Measurements from ENCODE around the gene FAM89B.

FAM89B gene

DNA sequence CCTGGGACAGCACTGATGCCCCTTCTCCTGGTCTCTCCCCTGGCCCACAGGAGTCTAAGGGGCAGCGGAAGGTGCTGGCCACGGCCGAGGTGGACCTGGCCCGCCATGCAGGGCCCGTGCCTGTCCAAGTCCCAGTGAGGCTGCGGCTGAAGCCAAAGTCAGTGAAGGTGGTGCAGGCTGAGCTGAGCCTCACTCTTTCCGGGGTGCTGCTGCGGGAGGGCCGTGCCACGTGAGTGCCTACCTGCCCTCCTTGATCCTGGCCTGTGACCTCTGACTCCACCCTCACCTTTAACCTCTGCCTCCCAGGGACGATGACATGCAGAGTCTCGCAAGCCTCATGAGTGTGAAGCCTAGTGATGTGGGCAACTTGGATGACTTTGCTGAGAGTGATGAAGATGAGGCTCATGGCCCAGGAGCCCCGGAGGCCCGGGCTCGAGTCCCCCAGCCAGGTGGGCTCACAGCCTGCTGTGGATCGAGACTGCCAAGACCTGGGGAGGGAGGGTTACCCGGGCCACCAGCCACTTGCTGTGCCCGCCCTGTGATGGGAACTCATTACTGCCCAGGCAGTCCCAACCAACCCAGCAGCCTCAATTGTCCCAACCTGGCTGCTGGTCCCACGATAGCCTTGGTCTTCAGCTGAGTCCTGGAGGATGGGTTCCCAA lies 7.8 kb downstream of the FAM89B start:
- Histone ChIP-seq H3K27ac (ENCODE audit: low read length) (no peak overlapping the region), H3K9ac (ENCODE audit: low read length) (no peak overlapping the region), H3K9me3 (ENCODE audit: control insufficient read depth, low read depth, low read length) (no peaks in the 10 kb centered on the region), H3K27me3 (ENCODE audit: control insufficient read depth, insufficient read depth, low read length) (peaks cover 20% of the 10 kb centered on the region), H3K4me1 (ENCODE audit: control insufficient read depth, low read depth, low read length) (peaks cover under 1% of the 10 kb centered on the region), H3K4me3 (ENCODE audit: low read length) (no peak overlapping the region), H3K36me3 (ENCODE audit: control insufficient read depth, low read depth, low read length) (no peaks in the 10 kb centered on the region)

- Histone ChIP-seq H3K27me3 (ENCODE audit: control insufficient read depth, insufficient read depth, low read length) (peaks cover 14% of the 10 kb centered on the region), H3K9ac (ENCODE audit: low read length) (no peak overlapping the region), H3K4me1 (ENCODE audit: control insufficient read depth, low read depth, low read length) (no peaks in the 10 kb centered on the region)
Observed at GRCh38 chr11:65580756-65581155, 8.4 kb downstream of the FAM89B start.

DNA sequence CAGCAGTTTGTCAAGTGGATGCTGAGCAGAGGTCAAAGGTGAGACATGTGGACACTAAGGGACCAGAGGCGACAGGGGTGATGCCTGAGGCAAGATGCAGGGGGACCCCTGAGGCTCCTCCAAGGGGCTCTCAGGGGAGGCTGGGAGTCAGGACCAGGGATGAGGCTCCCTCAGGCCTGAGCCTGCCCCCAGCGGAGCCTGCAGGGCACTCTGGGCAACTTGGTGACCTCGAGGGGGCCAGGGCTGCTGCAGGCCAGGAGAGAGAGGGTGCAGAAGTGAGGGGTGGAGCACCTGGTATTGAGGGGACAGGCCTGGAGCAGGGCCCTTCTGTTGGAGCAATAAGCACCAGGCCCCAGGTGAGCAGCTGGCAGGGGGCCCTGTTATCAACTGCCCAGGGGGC lies 9.6 kb downstream of the FAM89B start:
- H3K9ac ChIP-seq (ENCODE audit: low read length), result no peak overlapping the region
- peaks cover 4% of the 10 kb centered on the region for H3K27me3 ChIP-seq (ENCODE audit: control insufficient read depth, insufficient read depth, low read length)
- peaks cover 4% of the 10 kb centered on the region for H3K4me1 ChIP-seq (ENCODE audit: control insufficient read depth, low read depth, low read length)
- no peaks in the 10 kb centered on the region for H3K9me3 ChIP-seq (ENCODE audit: control insufficient read depth, low read depth, low read length)
- H3K27ac ChIP-seq (ENCODE audit: low read length), result no peak overlapping the region
- no peak overlapping the region for H3K4me3 ChIP-seq (ENCODE audit: low read length)
- no peaks in the 10 kb centered on the region for H3K36me3 ChIP-seq (ENCODE audit: control insufficient read depth, low read depth, low read length)

More at GRCh38 chr11:65580756-65581155, 8.4 kb downstream of the FAM89B start:
- no peak overlapping the region for H3K27ac ChIP-seq (ENCODE audit: low read length)
- H3K36me3 ChIP-seq (ENCODE audit: control insufficient read depth, low read depth, low read length), result no peaks in the 10 kb centered on the region
- H3K9me3 ChIP-seq (ENCODE audit: control insufficient read depth, low read depth, low read length), result no peaks in the 10 kb centered on the region
- H3K4me3 ChIP-seq (ENCODE audit: low read length), result no peak overlapping the region

DNA sequence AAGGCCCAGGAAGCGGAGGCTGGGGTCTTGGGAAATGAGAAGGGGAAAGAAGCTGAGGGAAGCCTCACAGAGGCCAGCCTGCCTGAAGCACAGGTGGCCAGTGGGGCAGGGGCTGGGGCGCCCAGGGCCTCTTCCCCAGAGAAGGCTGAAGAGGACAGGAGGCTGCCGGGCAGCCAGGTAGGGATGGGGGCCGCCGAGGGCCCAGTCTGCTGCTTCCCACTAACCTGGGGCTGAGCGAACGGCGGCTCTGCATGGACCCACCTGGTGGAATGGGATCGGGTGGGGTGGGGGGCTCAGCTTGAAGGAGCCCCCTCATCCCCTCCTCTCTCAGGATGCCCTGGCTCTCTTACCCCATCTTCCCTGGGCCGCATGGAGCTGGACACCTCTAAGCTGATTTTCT lies 11.3 kb downstream of the FAM89B start:
- peaks cover 4% of the 10 kb centered on the region for H3K4me1 ChIP-seq (ENCODE audit: control insufficient read depth, low read depth, low read length)
- H3K9ac ChIP-seq (ENCODE audit: low read length), result no peak overlapping the region

DNA sequence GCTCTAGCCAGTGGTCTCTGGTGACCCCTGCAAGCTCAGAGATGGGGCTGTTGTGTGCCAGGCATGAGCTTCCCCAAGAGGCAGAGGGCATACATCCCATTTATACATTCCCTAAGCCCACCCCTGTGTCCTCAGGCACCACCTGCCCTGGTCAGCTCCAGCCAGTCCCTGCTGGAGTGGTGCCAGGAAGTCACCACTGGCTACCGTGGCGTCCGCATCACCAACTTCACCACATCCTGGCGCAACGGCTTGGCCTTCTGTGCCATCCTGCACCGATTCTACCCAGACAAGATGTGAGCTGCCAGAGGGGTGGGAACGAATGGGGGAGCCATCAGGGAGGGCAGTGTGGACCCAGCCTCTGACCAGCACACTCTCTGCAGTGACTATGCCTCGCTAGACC lies 11.8 kb downstream of the FAM89B start:
- Histone ChIP-seq H3K36me3 (ENCODE audit: control insufficient read depth, low read depth, low read length) (no peaks in the 10 kb centered on the region), H3K9ac (ENCODE audit: low read length) (no peak overlapping the region), H3K9me3 (ENCODE audit: control insufficient read depth, low read depth, low read length) (no peaks in the 10 kb centered on the region), H3K27me3 (ENCODE audit: control insufficient read depth, insufficient read depth, low read length) (no peaks in the 10 kb centered on the region), H3K4me3 (ENCODE audit: low read length) (no peak overlapping the region), H3K4me1 (ENCODE audit: control insufficient read depth, low read depth, low read length) (peaks cover 4% of the 10 kb centered on the region), H3K27ac (ENCODE audit: low read length) (no peak overlapping the region)

More for the DNA sequence above, 11.3 kb downstream of the FAM89B start:
- Histone ChIP-seq H3K27ac (ENCODE audit: low read length) (no peak overlapping the region), H3K36me3 (ENCODE audit: control insufficient read depth, low read depth, low read length) (no peaks in the 10 kb centered on the region), H3K4me3 (ENCODE audit: low read length) (no peak overlapping the region), H3K27me3 (ENCODE audit: control insufficient read depth, insufficient read depth, low read length) (no peaks in the 10 kb centered on the region), H3K9me3 (ENCODE audit: control insufficient read depth, low read depth, low read length) (no peaks in the 10 kb centered on the region)

GRCh38 chr11:65584723-65585171 lies 12.4 kb downstream of the FAM89B start:
- Histone ChIP-seq H3K27me3 (ENCODE audit: control insufficient read depth, insufficient read depth, low read length) (no peaks in the 10 kb centered on the region), H3K4me1 (ENCODE audit: control insufficient read depth, low read depth, low read length) (peaks cover 4% of the 10 kb centered on the region), H3K36me3 (ENCODE audit: control insufficient read depth, low read depth, low read length) (no peaks in the 10 kb centered on the region)

GRCh38 chr11:65585396-65586246 lies 13.3 kb downstream of the FAM89B start:
- no peaks in the 10 kb centered on the region for H3K36me3 ChIP-seq (ENCODE audit: control insufficient read depth, low read depth, low read length)
- H3K27ac ChIP-seq (ENCODE audit: low read length), result no peak overlapping the region
- peaks cover 4% of the 10 kb centered on the region for H3K4me1 ChIP-seq (ENCODE audit: control insufficient read depth, low read depth, low read length)
- no peak overlapping the region for H3K4me3 ChIP-seq (ENCODE audit: low read length)
- H3K9ac ChIP-seq (ENCODE audit: low read length), result no peak overlapping the region
- H3K9me3 ChIP-seq (ENCODE audit: control insufficient read depth, low read depth, low read length), result no peaks in the 10 kb centered on the region
- peaks cover 8% of the 10 kb centered on the region for H3K27me3 ChIP-seq (ENCODE audit: control insufficient read depth, insufficient read depth, low read length)

More at GRCh38 chr11:65584723-65585171, 12.4 kb downstream of the FAM89B start:
- Histone ChIP-seq H3K27ac (ENCODE audit: low read length) (no peak overlapping the region), H3K4me3 (ENCODE audit: low read length) (no peak overlapping the region), H3K9me3 (ENCODE audit: control insufficient read depth, low read depth, low read length) (no peaks in the 10 kb centered on the region), H3K9ac (ENCODE audit: low read length) (no peak overlapping the region)

GRCh38 chr11:65586247-65586630 lies 13.9 kb downstream of the FAM89B start:
- Histone ChIP-seq H3K9me3 (ENCODE audit: control insufficient read depth, low read depth, low read length) (no peaks in the 10 kb centered on the region), H3K27ac (ENCODE audit: low read length) (no peak overlapping the region), H3K4me3 (ENCODE audit: low read length) (no peak overlapping the region), H3K36me3 (ENCODE audit: control insufficient read depth, low read depth, low read length) (no peaks in the 10 kb centered on the region), H3K9ac (ENCODE audit: low read length) (no peak overlapping the region), H3K4me1 (ENCODE audit: control insufficient read depth, low read depth, low read length) (peaks cover 4% of the 10 kb centered on the region), H3K27me3 (ENCODE audit: control insufficient read depth, insufficient read depth, low read length) (peaks cover 14% of the 10 kb centered on the region)

DNA sequence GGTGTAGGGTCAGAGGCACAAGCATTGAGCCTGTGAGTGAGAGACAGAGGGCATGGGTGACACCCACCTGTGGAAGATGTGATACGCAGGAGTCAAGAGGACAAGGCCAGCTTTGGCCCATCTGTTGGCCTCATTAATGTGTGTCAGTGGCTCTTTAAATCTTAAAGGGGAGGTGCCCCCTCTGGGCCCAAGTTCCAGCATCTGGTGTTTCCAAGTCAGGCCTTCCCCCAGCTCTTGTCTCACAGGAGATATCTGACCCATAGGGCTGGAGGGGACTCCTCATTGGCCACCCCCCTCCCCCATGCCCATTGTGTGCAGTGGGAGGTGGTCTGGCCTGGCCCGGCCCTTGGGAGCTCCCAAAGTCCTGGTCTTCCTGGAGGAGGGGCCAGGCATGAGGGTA lies 14.3 kb downstream of the FAM89B start:
- peaks cover 4% of the 10 kb centered on the region for H3K4me1 ChIP-seq (ENCODE audit: control insufficient read depth, low read depth, low read length)
- H3K9ac ChIP-seq (ENCODE audit: low read length), result no peak overlapping the region
- no peaks in the 10 kb centered on the region for H3K9me3 ChIP-seq (ENCODE audit: control insufficient read depth, low read depth, low read length)
- H3K36me3 ChIP-seq (ENCODE audit: control insufficient read depth, low read depth, low read length), result no peaks in the 10 kb centered on the region
- no peak overlapping the region for H3K27ac ChIP-seq (ENCODE audit: low read length)
- H3K4me3 ChIP-seq (ENCODE audit: low read length), result no peak overlapping the region
- peaks cover 18% of the 10 kb centered on the region for H3K27me3 ChIP-seq (ENCODE audit: control insufficient read depth, insufficient read depth, low read length)

GRCh38 chr11:65588199-65589054 lies 16.1 kb downstream of the FAM89B start:
- no peak overlapping the region for H3K4me3 ChIP-seq (ENCODE audit: low read length)
- peaks cover 33% of the 10 kb centered on the region for H3K27me3 ChIP-seq (ENCODE audit: control insufficient read depth, insufficient read depth, low read length)
- no peak overlapping the region for H3K27ac ChIP-seq (ENCODE audit: low read length)
- H3K9me3 ChIP-seq (ENCODE audit: control insufficient read depth, low read depth, low read length), result no peaks in the 10 kb centered on the region
- no peaks in the 10 kb centered on the region for H3K36me3 ChIP-seq (ENCODE audit: control insufficient read depth, low read depth, low read length)
- H3K9ac ChIP-seq (ENCODE audit: low read length), result no peak overlapping the region
- H3K4me1 ChIP-seq (ENCODE audit: control insufficient read depth, low read depth, low read length), result peaks cover 7% of the 10 kb centered on the region

Measured in iPS-18a (cell line).